ENCODE measurements around the gene PLEKHG5.

Gene PLEKHG5, protein sequence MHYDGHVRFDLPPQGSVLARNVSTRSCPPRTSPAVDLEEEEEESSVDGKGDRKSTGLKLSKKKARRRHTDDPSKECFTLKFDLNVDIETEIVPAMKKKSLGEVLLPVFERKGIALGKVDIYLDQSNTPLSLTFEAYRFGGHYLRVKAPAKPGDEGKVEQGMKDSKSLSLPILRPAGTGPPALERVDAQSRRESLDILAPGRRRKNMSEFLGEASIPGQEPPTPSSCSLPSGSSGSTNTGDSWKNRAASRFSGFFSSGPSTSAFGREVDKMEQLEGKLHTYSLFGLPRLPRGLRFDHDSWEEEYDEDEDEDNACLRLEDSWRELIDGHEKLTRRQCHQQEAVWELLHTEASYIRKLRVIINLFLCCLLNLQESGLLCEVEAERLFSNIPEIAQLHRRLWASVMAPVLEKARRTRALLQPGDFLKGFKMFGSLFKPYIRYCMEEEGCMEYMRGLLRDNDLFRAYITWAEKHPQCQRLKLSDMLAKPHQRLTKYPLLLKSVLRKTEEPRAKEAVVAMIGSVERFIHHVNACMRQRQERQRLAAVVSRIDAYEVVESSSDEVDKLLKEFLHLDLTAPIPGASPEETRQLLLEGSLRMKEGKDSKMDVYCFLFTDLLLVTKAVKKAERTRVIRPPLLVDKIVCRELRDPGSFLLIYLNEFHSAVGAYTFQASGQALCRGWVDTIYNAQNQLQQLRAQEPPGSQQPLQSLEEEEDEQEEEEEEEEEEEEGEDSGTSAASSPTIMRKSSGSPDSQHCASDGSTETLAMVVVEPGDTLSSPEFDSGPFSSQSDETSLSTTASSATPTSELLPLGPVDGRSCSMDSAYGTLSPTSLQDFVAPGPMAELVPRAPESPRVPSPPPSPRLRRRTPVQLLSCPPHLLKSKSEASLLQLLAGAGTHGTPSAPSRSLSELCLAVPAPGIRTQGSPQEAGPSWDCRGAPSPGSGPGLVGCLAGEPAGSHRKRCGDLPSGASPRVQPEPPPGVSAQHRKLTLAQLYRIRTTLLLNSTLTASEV

DNA sequence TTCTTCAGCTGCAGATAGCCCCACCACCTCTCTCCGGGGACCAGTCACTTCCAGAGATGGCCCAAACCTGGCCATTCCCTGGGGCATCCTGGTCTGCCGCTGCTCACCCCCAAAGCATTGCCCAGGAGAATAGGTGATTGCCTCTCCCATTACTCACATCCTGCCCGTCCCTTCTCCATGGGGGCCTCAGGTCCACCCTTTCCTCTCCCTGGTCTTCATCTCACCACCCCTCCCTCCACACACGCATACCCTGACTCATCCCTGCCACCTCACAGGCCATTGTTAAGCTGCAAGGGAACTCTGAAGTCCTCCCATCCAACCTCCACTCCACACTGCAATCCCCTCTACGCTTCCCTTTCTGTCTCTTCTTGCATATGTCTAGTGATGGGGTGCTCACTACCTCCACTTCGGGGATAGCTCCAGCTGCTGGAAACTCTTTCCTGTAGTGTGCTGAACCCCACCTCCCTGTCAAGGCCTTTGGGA, at the start of gene PLEKHG5:
TSS of gene PLEKHG5 (minus strand) at position 188 of the 483 bp plus-strand sequence. CDS start 14,096 bp downstream, outside the sequence.
- DNase-seq (ENCODE audit: low read depth in 2 of 2) = no peak

DNA sequence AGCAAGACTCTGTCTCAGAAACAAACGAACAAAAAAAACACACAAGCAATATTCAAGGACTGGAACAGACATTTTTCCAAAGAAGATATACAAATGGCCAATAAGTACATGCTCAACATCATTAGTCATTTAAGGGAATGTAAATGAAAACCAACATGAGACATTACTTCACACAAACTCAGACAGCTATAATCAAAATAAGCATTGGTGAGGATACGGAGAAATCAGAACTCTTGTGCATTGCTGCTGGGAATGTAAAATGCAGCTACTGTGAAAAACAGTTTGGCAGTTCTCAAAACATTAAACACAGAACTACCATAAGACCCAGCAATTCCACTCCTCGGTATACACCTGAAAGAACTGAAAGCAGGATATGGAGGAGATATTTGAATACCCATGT, 47.5 kb upstream of the PLEKHG5 start:
- no peak for DNase-seq (ENCODE audit: low read depth in 2 of 2)

DNA sequence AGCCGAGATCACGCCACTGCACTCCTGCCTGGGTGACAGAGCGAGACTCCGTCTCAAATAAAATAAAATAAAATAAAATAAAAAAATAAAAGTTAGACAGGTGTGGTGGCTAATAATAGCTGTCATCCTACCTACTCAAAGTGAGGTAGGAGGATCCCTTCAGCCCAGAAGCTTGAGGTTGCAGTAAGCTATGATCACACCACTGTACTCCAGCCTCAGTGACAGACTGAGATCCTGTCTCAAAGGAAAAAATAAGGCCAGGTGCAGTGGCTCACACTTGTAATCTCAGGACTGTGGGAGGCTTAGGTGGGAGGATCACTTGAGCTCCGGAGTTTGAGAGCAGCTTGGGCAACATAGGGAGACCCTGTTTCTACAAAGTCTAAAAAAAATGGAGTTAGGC, 44.8 kb upstream of the PLEKHG5 start:
- DNase-seq (ENCODE audit: low read depth in 2 of 2) = no peak

DNA sequence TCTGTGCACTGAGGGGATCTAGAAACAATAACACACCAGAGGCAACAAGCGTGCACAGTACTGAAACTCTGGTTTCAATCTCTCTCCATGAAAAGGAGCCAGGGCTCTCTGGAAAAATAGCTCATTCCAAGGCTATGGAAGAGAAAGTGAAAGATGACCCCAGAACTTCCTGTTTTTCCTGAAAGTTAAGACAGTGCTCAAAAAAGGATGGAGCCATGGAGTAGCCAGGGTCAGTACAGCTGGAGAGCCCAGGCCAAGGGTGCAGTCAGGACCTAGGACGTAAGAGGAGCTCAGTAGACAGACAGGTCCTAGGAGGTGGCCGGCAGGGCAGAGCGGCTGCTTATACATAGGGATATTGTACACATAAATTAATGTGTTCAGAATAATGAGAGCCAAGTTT, 43.7 kb upstream of the PLEKHG5 start:
- DNase-seq (ENCODE audit: low read depth in 2 of 2) = no peak

DNA sequence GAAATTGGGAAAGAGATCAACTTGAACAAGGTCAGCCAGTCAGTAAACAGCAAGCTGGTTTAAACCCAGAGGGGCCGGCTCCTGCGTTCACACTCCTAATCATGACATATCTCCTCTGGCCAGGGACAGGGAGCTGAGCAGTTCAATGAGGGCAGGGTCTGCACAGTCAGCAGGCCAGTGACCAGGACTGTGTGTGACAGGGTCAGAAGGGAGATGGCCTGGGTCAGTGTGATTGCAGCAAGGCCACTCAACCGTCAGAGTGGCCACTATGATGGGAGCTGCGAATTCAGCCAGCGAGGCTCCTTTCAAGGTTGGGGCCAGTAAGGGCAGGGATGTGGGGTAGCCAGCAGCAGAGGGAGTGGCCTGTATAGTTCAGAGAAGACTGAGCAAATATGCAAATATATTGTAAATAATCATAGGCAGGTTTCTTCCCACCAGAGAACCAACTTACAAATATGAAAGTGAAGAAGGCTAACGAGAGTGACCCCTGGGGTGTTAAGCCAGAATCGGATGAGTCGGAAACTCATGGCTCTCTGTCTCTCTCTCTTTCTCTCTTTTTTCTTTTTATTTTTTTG, 42.9 kb upstream of the PLEKHG5 start:
- no peak for DNase-seq (ENCODE audit: low read depth in 2 of 2)

DNA sequence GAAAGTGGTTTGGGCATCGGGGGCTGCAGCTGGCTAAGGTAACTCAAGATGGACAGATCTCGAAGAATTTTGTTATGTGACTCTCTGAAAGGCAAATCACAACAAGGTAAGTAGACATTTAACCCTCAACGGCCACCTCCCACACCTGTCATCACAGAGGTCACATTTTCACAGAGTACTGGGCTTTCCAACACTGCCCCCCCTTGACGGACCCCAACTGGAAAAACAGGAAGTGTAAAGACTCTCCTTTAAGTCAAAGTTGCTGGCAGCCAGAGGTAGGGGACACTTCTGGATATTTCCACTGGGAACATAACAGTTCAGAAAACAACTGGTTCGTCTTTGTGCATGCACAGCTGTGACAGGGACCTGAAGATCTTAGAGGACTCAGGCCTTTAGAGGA, 40.5 kb upstream of the PLEKHG5 start:
- no peak for DNase-seq (ENCODE audit: low read depth in 2 of 2)

DNA sequence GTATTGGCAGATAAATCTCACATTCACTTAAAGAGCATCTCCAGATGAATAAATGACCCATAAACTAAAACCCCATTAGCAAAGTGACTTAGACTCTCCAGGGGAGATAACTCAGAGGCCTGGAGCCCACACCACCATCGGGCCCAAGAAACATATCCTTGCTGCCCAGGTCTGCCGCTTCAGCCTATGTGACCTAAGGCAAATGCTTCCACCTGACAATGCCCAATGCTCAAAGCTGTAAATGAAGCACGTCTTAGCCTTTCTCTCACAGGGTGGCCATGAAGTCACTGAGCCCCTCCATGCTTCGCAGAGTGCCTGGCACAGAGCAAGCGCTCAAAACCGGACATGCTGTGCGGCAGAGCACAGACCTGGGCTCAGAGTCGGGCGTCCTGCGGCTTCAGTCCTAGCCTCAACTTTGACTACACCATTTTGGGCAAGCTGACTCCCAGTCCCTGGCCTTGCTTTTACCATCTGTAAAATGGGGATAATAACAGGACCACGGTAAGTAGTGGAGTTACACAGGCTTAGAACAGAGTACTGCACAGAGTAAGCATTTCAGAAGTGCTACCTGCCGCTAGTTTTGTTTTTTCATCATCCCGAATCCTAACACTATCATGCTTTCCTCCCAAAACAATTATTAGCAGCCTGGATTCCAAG, 39.2 kb upstream of the PLEKHG5 start:
- no peak for DNase-seq (ENCODE audit: low read depth in 2 of 2)

DNA sequence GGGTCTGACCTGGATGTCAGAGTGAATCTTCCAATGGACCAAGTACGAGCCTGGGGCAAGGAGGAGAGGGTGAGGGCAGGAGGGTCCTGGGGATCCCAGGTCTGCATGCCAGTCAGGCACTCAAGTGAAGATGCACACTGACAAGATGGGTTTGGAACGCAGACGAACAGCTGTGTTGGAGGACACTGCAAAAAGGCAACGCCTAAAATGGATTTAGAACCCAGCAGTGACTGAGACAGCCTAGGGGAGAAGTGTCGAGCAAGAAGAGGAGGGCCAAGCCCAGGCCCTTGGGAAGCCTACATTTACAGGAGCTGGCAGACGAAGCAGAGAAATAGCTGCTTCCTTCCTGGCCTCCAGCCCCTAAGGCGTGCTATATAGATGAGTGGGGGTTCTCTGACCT, 37.0 kb upstream of the PLEKHG5 start:
- DNase-seq (ENCODE audit: low read depth in 2 of 2) = no peak

DNA sequence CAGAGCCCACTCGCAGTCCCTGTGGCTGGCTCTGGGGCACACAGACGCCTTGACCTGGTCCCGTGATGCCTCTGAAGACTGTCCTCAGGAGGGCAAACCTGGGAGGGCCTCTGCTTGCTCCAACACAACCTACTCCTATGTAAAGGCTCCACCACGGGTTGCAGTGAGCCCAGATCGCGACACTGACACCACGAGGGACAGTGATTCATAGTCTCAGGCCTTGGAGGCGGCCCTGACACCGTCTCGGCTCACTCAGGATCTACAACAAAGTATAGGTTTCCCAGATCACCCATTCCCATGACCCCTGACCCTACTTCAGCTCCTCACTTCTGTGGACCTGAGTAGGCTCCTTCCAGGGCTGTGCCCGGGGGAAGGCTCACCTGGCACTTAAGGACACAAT, 34.8 kb upstream of the PLEKHG5 start:
- DNase-seq (ENCODE audit: low read depth in 2 of 2) = no peak

DNA sequence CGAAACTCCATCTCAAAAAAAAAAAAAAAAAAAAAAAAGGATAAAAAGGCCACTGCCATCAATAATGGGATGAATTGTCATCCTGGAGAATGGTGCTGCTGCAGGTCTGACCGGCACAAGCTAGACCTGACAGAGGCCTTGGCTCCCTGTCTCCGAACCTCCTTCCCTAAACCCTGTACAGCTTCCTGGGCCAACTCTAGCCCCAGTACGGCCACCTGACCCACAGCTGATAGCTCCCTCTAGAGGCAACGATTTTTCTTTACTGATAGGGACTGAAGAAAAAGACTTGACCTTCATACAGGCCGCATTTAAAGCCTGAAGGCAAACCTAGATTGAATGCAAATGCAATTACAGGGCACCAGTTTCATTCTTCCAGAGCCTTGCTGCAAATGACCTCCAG, 32.1 kb upstream of the PLEKHG5 start:
- no peak for DNase-seq (ENCODE audit: low read depth in 2 of 2)

DNA sequence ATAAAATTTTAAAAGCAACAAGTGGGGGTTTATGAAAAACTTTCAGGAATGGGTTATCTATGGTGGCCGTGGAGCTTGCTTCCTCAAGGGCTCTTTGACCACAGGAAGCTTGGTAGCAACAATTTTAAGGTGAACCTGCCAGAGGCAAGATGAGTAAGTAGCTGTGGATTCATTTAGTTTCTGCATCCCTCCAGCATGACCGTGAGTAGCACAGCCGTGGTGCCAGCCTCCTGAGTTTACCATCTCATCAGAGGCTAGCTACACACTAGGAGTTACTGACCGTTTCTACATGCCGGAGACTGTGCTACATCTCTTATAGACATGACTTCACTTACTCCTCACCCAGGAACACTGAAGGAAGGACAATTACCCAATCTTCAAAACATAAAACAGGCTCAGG, 30.1 kb upstream of the PLEKHG5 start:
- DNase-seq (ENCODE audit: low read depth in 2 of 2) = no peak

DNA sequence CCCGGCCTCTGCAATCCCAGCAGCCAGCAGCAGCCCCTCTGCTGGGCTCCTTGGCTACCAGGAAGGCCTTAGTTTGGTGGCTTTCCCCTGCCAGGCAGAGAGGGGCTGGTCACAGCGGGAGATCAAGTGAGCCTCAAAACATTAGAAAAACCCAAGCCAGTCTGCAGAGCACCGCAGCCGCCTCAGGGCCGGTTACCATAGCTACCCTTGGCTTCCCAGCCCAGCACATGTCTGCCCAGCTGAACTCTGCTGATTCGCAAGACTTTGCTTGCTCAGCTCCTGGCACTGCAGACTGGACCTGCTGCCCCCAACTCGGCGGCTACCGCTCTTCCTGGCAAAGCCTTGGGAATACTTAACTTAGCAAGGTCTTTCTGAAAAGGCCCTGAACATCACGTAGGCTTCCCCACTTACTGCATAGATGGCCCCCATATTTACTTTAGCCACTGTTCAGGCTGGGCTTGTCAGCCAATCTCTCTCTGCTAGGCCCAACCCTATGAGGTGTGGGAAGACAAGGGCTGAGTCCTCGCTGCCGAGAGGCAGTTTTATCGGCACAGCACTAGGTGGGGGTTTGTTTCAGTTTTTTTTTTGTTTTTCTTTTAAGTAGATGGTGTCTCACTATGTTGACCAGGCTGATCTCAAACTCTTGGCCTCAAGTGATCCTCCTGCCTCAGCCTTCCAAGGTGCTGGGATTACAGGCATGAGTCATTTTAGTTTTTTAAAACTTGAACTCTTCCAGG, 28.6 kb upstream of the PLEKHG5 start:
- no peak for DNase-seq (ENCODE audit: low read depth in 2 of 2)

DNA sequence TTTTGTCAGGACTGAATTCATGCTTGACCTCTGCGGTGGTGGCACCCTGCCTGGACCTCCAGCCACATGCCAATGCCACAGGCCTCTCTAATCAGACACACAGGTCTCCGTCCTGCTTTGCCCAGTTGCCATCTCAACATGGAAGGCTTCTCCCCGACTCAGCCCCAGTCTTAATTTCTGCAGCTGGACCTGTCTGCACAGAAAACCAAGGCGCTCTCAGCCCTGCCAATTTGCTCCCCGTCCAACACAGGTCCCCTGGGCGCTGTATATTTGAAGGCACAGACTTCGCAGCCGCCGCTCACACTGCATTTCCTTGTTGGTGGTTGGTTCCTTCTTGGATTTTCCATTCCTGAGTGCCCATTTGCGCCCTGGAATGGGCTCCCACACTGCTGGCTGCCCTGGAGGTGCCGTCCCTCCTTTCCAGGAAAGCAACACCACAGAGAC, 28.0 kb upstream of the PLEKHG5 start:
- DNase-seq (ENCODE audit: low read depth in 2 of 2) = no peak

DNA sequence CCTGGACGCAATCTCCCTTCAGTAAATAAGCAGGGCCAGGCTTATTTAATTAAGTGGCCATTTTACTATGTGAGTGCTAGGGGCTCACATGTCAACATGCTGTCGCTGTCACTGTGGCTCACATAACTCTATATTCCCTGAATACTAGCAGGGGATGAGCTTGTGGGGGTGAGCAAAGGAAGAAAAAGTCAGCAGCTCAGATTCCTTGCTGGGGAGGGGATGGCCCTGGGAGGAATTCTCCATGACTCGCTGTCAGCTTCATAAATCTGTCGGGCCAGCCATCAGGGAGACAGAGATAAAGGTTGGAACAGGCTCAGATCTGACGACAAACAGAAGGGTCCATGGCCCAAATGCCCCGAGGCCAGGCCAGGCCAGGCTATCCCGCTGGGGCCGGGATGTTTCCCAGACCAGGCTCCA, 26.0 kb upstream of the PLEKHG5 start:
- DNase-seq (ENCODE audit: low read depth in 2 of 2) = no peak

DNA sequence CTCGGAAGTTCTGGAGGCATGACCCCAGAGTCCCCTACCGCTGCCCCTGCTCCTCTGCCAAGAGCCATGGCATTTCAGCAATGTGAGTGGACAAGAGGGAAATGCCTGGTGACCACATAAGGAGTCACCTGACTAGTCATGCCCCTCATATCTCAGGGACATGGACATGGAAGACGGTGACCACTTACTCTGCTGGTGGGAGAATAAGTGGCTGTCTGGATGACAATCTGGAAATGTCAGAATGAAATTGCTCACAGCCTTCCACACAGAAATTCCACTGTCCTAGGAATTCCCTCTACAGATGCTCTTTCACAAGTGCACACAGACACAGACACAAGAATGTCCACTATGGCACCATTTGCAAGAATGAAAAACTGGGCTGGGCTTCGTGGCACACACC, 24.3 kb upstream of the PLEKHG5 start:
- DNase-seq (ENCODE audit: low read depth in 2 of 2) = no peak

DNA sequence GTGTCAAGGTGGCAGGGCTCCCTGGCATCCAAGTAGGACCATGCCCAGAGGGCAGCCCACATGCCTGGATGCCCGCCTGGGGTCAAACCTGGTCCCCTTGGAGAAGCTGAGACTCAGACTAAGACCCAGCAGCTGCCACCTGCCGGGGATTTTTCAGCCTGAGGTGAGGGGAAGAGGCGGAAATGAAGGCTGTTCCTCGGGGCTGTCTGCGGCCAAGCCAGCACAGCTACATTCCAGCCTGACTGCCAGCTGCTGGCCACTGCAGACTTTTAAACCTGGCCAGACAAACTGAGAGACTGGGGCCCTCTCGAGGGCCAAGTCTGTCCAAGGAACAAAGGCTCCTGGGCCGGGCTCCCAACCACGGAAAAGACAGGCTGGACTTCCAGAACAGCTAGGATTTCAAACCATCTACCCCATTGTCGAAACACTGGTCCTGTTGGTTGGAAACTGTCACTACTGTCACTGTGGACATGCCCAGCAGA, 21.9 kb upstream of the PLEKHG5 start:
- DNase-seq (ENCODE audit: low read depth in 2 of 2) = no peak

DNA sequence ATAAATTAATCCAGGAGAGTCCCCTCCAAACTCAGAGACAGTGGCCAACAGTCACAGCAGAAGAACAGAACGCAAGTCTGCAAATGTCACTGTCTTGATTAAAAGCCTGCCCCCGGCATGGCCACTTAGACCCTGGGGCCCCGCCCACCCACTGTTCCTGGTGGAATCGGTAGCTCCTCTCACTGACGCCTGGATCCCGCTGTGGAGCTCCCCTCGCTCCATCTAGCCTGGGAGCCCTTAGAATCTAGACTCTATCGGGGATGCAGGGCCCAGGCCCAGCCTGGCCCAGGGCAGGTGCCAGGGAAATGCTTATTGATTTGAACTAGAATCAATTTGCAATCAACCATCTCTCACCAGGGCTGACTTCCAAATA, 21.4 kb upstream of the PLEKHG5 start:
- no peak for DNase-seq (ENCODE audit: low read depth in 2 of 2)

DNA sequence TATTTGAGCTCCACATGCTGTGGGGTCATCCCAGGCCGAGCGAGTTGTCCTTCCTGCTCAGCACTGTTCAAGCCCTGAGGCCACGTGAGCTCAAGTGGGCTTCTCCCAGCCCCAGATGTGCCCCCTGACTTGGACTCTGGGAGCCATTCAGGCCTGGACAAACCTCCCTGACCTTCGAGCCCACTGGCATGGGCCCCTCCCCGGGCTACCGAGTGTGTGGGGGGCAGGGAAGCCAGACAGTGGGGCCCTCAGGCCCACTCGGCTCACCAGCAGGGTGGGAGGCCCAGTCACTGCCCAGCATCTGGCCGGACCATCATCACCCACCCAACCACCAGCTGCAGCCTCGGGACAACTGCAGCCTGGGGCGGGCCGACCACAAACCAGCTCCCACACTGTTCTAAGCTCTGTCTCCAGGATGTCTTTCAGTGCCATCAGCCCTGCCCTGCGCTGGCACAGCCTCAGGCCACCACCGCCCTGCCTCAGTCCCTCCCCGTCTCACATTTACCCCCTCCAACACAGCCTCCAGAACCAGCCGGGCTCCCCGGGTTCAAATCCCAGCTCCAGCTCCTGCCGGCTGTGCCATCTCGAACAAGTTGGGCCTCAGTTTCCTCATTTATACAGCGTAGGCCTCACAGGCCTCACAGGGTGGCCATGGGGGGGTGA, 20.9 kb upstream of the PLEKHG5 start:
- no peak for DNase-seq (ENCODE audit: low read depth in 2 of 2)

DNA sequence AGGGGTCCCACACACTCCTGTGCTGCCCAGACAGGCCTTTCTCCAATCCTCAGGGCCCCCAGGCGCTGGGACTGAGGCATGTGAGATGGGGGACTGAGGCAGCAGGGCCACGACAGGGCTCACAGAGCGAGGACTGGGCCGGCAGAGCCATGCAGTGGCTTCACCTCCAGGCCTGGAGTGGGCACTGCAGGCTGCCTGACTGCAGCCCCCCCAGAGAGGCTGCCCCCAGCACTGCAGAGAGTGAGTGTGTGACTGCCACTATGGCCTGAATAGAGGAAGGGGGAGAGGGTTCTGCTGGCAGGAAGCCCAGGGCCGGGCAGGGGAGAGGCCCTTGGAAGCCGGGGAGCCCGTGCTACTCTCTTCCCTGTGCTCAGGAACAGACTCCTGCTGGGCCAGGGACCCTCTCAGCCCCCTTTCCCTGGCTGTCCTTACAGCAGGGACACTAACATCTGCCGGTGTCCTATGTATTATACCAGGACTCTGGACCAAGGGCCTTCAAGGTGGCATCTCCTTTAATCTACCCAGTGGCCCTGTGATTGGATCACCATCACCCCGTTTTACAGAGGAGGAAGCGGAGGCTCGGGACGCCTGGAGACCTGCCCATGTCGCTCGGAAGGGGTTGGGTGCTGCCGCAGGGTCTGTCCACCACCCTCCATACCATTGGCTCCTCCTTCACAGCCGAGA, 20.2 kb upstream of the PLEKHG5 start:
- DNase-seq (ENCODE audit: low read depth in 2 of 2) = no peak

DNA sequence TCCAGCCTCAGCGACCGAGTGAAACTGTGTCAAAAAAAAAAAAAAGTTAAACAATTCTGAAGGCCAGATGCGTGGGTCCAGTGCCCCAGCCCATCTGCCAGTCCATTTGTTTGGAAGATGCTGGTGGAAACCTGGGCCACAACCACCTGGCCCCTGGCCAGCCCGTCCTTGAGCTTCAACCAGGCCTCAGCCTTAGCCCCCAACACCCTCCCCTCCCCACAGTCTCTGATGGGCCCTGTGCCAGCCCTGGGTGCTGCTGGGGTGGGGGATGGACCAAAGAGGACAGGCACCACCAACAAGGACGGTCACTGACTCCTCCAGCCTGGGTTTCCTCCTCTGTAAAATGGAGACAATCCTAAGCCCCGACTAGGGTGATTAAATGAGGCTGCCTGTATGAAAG, 19.6 kb upstream of the PLEKHG5 start:
- no peak for DNase-seq (ENCODE audit: low read depth in 2 of 2)

Measured in stimulated activated CD8-positive, alpha-beta memory T cell treated with anti-CD3 and anti-CD28 coated beads, Interleukin-7, amount 100 ng/mL, for 4 hours (primary cell).